Fibroblast of the aortic adventitia (primary cell): ENCODE measurements around the gene PIGA. TPM values are rescaled to one million over a fixed set of nuclear protein-coding genes. Genes with fewer than 3 reads are reported as not detected.
"Not testable (repeated sequence)": the region's sequence is repeated elsewhere in the genome, so short reads cannot be mapped to it uniquely, and the experiment has no call there.

Experiments
- DNase-seq: peaks from one replicate; pipeline ENCODE4 v3.0.0-alpha.2; 2010; ENCODE audit warnings: low read depth
- H3K4me3 ChIP-seq: 2 replicates; pipeline ENCODE4 v1.5.1; 2011; ENCODE audit warnings: low read depth, mild to moderate bottlenecking, control low read depth, low read length, moderate library complexity
- total RNA-seq: library from RNA; depleted of rRNA; stranded (reverse); fragments of >200 nt; gene quantifications from 2 replicates; pipeline ENCODE4 v1.2.3, GENCODE V29; 2012; ENCODE audit warnings: low replicate concordance
- TF ChIP-seq, protein P1 (sequence below): IDR thresholded peaks from 2 replicates; pipeline ENCODE4 v1.5.1; 2011; ENCODE audit warnings: mild to moderate bottlenecking, low read length, control low read depth, inconsistent platforms; ENCODE audit not compliant: insufficient read depth

Gene PIGA
- total RNA-seq, 1 donor = 10.5 TPM

DNA sequence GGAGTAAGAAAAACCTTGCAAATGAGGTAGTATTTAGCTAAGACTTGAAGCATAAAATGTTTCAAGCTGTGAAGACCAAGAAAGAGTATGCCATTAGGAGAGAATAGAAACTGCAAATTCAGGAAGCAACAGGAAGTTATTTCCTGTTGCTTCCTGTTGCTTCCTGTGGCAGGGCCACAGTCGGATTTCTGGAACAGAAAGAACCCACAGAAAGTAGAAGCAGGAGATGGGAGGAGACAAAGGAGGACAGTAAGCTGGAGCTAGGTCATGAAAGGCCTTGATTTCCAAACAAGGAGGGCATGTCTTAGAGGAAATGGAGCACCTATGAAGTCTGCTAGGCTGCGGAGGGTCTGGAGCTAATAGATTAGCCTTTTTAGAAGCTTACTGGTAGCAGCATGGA lies 37.1 kb downstream of the PIGA start:
- no peak overlapping the region for H3K4me3 ChIP-seq
- TF ChIP-seq, protein P1, sequence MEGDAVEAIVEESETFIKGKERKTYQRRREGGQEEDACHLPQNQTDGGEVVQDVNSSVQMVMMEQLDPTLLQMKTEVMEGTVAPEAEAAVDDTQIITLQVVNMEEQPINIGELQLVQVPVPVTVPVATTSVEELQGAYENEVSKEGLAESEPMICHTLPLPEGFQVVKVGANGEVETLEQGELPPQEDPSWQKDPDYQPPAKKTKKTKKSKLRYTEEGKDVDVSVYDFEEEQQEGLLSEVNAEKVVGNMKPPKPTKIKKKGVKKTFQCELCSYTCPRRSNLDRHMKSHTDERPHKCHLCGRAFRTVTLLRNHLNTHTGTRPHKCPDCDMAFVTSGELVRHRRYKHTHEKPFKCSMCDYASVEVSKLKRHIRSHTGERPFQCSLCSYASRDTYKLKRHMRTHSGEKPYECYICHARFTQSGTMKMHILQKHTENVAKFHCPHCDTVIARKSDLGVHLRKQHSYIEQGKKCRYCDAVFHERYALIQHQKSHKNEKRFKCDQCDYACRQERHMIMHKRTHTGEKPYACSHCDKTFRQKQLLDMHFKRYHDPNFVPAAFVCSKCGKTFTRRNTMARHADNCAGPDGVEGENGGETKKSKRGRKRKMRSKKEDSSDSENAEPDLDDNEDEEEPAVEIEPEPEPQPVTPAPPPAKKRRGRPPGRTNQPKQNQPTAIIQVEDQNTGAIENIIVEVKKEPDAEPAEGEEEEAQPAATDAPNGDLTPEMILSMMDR = no peak
- DNase-seq = no peak

DNA sequence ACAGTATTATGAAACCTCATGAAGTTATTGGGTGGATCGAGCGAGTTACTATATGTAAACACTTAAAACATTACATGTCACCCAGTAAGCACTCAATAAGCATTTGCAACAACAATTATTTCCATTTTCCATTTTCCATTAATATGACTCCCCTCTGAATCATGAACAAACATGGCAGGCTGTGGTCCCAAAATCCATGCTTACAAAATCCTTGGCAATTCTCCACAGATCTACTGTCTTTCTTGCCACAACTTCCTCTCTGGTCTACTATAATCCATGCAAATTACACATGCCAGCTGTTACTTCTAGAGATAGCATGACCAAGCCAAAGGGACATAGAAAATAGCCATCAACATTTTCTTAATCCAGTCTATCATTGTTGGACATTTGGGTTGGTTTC lies 41.9 kb downstream of the PIGA start:
- H3K4me3 ChIP-seq = no peak overlapping the region
- TF ChIP-seq, protein P1 = no peak
- no peak for DNase-seq

DNA sequence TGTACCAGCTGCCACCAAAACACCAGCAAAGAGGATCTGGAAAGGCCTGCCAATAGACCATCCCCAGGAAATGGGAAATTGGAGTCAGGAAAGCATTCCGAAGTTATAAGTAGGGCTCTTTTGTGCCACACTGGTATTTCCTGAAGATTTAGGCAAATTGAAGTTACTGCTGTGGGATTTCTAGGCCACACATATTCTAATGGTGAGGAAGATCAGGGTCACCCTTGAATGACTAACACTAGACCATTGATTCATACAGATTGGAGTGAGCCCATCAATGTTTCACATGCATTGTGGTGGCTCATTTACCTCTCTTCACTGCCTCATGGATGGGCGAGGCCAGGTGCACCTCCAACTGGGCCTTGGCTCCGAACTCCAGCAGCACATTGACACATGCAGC lies 42.5 kb downstream of the PIGA start:
- DNase-seq = no peak
- TF ChIP-seq, protein P1 = no peak
- H3K4me3 ChIP-seq = no peak overlapping the region

DNA sequence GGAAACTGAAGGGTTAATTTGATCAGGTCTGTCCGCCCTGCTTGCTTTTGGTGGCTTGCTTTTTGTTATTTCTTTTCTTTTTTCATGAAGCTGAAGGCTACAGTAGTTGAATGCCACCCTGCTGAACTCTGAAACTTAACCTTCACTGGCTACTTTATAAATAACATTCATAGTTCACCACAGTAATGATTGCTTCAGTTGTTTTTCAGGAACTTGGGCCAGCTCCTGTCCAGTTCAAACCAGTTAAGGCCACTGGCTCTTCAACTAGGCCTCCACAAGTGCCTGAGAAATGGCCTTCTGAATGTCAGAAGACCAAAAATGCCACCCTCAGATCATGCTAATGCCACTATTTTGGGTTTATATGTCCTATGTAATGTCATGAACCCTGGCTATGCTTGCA lies 57.7 kb downstream of the PIGA start:
- TF ChIP-seq, protein P1 = no peak
- no peak for DNase-seq
- no peak overlapping the region for H3K4me3 ChIP-seq

DNA sequence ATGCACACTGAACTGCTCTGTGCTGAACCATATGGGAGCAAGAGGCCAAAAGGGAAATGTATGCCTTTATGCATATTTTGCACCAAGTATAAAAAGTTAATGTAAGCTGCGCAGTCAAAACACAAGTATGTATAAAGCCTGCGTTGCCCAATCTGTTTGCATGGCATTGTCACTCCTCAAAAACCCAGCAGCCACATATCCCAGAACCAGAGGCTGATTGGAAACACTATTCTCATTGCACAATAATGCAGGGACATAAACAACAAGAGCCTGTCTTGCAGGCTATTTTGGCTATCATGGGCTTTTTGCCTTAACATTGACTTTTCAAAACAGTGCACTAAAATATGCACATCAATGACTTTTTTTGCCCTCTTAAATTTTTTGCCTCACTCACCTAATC lies 60.4 kb downstream of the PIGA start:
- no peak for DNase-seq
- no peak overlapping the region for H3K4me3 ChIP-seq
- TF ChIP-seq, protein P1 = no peak

DNA sequence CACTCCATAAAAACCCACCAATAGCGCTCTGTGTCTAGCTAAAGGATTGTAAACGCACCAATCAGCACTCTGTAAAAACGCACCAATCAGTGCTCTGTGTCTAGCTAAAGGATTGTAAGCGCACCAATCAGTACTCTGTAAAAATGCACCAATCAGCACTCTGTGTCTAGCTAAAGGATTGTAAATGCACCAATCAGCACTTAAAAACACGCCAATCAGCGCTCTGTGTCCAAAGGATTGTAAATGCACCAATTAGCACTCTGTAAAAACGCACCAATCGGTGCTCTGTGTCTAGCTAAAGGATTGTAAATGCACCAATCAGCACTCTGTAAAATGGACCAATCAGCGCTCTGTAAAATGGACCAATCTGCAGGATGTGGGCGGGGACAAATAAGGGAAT lies 62.0 kb downstream of the PIGA start:
- not testable (repeated sequence) for DNase-seq, H3K4me3 ChIP-seq

DNA sequence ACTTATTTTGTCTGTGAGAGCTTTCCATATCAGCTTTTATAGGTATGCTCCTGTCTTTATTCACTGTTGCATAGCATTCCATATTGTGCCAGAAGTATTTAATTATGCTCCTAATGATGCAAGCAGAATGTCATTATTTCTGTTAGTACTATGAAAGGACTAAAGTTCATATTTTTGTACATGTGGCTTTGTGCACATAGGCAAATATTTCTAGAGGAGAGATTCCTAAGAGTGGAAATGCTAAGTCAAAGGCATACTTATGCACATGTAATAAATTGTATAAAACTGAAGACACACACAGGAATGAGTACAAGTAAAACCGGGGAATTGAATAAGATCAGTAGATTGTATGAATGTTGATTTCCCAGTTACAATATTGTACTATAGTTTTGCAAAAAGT lies 63.6 kb downstream of the PIGA start:
- no peak overlapping the region for H3K4me3 ChIP-seq
- TF ChIP-seq, protein P1 = no peak
- DNase-seq = no peak
